ENCODE data around the gene CRTAP. TPM values are rescaled to one million over a fixed set of nuclear protein-coding genes. Genes with fewer than 3 reads are reported as not detected.

The CRTAP gene
- total and polyA plus RNA-seq, 2 of the 13 experiments (the other 11 are each of a cell fraction or from before 2014, with no cell fraction given), result 54.2 to 119 TPM

DNA sequence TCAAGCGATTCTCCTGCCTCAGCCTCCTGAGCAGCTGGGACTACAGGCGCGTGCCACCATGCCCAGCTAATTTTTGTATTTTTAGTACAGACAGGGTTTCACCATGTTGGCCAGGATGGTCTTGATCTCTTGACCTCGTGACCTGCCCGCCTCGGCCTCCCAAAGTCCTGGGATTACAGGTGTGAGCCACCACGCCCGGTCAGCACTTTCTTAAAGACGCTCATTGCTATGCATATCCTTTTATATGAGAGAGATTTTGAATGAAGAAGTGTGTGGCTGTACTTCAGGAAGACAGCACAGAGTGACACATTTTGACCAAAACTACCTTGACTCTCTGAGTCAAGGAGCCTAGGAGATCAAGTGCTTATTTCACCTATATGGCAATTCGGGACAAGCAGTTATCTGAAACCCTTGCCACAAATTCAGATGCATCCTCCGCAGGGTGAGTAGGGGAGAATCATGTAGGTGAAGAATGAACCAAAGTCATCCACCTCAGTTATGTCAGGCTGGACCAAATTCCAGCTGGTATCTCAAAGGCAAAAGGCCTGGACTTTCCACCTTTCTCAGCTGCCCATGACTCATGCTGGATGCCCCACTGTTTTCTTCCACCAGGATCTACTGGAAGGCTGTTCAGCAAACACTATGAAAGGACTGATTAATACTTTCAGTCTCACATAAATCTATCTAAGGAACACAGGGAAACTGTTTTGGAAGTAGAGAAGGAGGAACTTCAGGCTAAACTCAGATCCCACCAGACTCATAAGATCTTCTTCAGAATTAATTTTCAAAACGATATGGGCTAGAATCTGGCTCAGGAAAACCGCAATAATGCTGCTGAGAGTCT is 72.9 kb downstream of the CRTAP start (continued):
- TF ChIP-seq SRY (CRISPR knock-in tag; IDR thresholded peaks at IDR 0.05) (no peak), ZNF879 (CRISPR knock-in tag; IDR thresholded peaks at IDR 0.05) (no peak), MZF1 (CRISPR knock-in tag; IDR thresholded peaks at IDR 0.05; ENCODE audit: borderline replicate concordance) (no peak), ZNF558 (CRISPR knock-in tag; IDR thresholded peaks at IDR 0.05; ENCODE audit: borderline replicate concordance) (no peak), NCOA2 (CRISPR knock-in tag; IDR thresholded peaks at IDR 0.05) (peak; percentile 11; the same call in 1 of the 2 replicates), ZNF775 (CRISPR knock-in tag; IDR thresholded peaks at IDR 0.05; ENCODE audit: borderline replicate concordance) (peak; percentile 77; the same call in 1 of the 2 replicates), KLF13 (CRISPR knock-in tag; IDR thresholded peaks at IDR 0.05) (no peak), ZNF263 (CRISPR knock-in tag; IDR thresholded peaks at IDR 0.05) (no peak), ZNF343 (CRISPR knock-in tag; IDR thresholded peaks at IDR 0.05) (no peak), NFKBIZ (CRISPR knock-in tag; IDR thresholded peaks at IDR 0.05) (no peak), MEIS1 (CRISPR knock-in tag; IDR thresholded peaks at IDR 0.05; ENCODE audit: borderline replicate concordance) (no peak; the same call in 1 of the 2 replicates), ZNF337 (CRISPR knock-in tag; IDR thresholded peaks at IDR 0.05; ENCODE audit: borderline replicate concordance, low read depth) (no peak), ZSCAN20 (CRISPR knock-in tag; IDR thresholded peaks at IDR 0.05; ENCODE audit: borderline replicate concordance) (no peak), RNF2 (conservative IDR thresholded peaks at IDR 0.05; ENCODE audit: low read depth) (no peak), ZFP82 (CRISPR knock-in tag; IDR thresholded peaks at IDR 0.05; ENCODE audit: borderline replicate concordance) (no peak), ZMYM4 (CRISPR knock-in tag; IDR thresholded peaks at IDR 0.05) (no peak), ZBTB7B (CRISPR knock-in tag; IDR thresholded peaks at IDR 0.05) (no peak), CBX2 (IDR thresholded peaks at IDR 0.05; ENCODE audit: low read depth, low read length) (no peak), CBX2 (CRISPR knock-in tag; IDR thresholded peaks at IDR 0.05; ENCODE audit: low read depth) (no peak), PLRG1 (conservative IDR thresholded peaks at IDR 0.05) (no peak)
- TF ChIP-seq, protein P1, sequence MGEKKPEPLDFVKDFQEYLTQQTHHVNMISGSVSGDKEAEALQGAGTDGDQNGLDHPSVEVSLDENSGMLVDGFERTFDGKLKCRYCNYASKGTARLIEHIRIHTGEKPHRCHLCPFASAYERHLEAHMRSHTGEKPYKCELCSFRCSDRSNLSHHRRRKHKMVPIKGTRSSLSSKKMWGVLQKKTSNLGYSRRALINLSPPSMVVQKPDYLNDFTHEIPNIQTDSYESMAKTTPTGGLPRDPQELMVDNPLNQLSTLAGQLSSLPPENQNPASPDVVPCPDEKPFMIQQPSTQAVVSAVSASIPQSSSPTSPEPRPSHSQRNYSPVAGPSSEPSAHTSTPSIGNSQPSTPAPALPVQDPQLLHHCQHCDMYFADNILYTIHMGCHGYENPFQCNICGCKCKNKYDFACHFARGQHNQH (CRISPR knock-in tag; IDR thresholded peaks at IDR 0.05), result peak; percentile 69; the same call in 1 of the 2 replicates
- TF ChIP-seq, protein P2, sequence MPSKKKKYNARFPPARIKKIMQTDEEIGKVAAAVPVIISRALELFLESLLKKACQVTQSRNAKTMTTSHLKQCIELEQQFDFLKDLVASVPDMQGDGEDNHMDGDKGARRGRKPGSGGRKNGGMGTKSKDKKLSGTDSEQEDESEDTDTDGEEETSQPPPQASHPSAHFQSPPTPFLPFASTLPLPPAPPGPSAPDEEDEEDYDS (CRISPR knock-in tag; IDR thresholded peaks at IDR 0.05), result peak; percentile 18; the same call in 1 of the 2 replicates
- TF ChIP-seq, protein P3, sequence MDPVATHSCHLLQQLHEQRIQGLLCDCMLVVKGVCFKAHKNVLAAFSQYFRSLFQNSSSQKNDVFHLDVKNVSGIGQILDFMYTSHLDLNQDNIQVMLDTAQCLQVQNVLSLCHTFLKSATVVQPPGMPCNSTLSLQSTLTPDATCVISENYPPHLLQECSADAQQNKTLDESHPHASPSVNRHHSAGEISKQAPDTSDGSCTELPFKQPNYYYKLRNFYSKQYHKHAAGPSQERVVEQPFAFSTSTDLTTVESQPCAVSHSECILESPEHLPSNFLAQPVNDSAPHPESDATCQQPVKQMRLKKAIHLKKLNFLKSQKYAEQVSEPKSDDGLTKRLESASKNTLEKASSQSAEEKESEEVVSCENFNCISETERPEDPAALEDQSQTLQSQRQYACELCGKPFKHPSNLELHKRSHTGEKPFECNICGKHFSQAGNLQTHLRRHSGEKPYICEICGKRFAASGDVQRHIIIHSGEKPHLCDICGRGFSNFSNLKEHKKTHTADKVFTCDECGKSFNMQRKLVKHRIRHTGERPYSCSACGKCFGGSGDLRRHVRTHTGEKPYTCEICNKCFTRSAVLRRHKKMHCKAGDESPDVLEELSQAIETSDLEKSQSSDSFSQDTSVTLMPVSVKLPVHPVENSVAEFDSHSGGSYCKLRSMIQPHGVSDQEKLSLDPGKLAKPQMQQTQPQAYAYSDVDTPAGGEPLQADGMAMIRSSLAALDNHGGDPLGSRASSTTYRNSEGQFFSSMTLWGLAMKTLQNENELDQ (CRISPR knock-in tag; IDR thresholded peaks at IDR 0.05; ENCODE audit: borderline replicate concordance), result no peak
- TF ChIP-seq, protein P4, sequence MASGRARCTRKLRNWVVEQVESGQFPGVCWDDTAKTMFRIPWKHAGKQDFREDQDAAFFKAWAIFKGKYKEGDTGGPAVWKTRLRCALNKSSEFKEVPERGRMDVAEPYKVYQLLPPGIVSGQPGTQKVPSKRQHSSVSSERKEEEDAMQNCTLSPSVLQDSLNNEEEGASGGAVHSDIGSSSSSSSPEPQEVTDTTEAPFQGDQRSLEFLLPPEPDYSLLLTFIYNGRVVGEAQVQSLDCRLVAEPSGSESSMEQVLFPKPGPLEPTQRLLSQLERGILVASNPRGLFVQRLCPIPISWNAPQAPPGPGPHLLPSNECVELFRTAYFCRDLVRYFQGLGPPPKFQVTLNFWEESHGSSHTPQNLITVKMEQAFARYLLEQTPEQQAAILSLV (CRISPR knock-in tag; IDR thresholded peaks at IDR 0.05; ENCODE audit: borderline replicate concordance), result no peak
- TF ChIP-seq, protein P5, sequence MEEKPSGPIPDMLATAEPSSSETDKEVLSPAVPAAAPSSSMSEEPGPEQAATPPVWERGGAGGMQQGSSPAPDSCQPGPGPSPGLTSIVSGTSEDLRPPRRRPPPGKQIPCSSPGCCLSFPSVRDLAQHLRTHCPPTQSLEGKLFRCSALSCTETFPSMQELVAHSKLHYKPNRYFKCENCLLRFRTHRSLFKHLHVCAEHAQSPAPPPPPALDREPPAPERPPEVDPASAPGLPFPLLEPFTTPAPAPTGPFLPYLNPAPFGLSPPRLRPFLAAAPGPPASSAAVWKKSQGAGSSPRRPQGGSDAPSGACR (CRISPR knock-in tag; IDR thresholded peaks at IDR 0.05), result no peak

Measured in HepG2 (cell line).